GM04503 (cell line): ENCODE data around the gene FAM120B.

Experiments used
- DNase-seq: peaks from one replicate; pipeline ENCODE4 v3.0.0-alpha.2; 2012; ENCODE audit warnings: low read depth

Gene FAM120B

DNA sequence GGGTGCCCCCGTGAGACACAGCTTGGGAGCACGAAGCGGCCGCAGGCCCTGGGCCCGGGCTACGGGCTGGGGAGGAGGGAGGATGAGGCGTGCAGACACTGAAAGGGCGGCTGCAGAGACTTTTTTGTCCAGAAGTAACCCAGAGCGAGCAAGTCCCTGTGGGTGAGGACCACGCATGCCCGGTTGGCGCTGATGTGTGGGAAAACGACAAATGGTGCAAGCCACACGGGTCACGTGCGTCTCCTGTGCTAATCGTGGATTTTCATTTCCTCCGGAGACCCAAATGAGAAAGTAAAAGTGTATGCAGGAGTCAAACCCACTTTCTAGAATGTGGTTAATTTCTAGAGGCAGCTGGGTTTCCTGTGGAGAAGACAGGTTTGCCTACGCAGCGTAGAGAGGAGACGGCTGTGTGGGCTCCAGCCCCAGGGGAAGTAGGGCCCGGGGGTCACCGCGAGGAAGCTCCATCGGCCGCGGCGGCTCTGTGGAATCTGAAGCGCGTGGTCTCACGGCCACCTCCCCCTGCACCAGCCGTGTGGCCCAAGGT, 34.7 kb upstream of the FAM120B start:
- DNase-seq, result no peak

GRCh38 chr6:170272341-170273065, 34.1 kb upstream of the FAM120B start:
- no peak for DNase-seq

GRCh38 chr6:170273191-170273590, 33.4 kb upstream of the FAM120B start:
- DNase-seq, result no peak

- DNase-seq, result no peak
Measured at GRCh38 chr6:170273681-170274080, 32.9 kb upstream of the FAM120B start.

DNA sequence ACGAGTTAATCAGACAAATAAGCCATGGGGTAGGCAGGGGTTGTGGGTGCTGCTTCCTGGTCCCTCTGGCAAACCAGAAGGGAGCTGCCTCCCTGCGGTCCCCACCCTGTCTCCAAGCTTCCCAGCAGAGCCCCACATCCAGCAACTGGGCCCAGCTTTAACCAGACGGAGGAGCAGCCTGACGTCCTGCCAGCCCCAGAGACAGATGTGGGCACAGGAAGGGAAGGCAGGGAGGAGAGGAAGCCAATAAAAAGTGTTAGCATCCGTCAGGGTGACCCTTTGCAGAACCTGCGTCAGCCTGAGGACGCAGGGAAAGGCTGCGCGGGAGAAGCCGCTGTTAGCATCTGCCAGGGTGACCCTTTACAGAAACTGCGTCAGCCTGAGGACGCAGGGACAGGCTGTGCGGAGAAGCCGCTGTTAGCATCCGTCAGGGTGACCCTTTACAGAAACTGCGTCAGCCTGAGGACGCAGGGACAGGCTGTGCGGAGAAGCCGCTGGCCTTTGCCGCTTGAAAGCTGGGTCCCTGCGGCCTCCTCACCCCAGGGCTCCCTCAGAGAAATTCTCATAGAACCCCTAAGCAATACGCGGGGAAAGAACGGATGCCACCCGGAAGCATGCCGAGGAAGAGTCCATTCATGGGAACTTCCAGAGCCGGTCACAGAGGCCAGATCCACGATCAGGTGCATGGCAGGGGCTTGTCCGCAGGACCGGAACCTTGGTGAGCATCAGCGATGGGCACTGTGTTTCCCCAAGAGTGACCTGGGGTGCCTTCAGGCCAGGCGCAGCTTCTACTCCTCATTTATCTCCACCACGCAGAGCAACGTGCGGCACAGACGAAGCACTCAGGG, 31.6 kb upstream of the FAM120B start:
- DNase-seq, result no peak

GRCh38 chr6:170276369-170277057, 30.0 kb upstream of the FAM120B start:
- no peak for DNase-seq

DNA sequence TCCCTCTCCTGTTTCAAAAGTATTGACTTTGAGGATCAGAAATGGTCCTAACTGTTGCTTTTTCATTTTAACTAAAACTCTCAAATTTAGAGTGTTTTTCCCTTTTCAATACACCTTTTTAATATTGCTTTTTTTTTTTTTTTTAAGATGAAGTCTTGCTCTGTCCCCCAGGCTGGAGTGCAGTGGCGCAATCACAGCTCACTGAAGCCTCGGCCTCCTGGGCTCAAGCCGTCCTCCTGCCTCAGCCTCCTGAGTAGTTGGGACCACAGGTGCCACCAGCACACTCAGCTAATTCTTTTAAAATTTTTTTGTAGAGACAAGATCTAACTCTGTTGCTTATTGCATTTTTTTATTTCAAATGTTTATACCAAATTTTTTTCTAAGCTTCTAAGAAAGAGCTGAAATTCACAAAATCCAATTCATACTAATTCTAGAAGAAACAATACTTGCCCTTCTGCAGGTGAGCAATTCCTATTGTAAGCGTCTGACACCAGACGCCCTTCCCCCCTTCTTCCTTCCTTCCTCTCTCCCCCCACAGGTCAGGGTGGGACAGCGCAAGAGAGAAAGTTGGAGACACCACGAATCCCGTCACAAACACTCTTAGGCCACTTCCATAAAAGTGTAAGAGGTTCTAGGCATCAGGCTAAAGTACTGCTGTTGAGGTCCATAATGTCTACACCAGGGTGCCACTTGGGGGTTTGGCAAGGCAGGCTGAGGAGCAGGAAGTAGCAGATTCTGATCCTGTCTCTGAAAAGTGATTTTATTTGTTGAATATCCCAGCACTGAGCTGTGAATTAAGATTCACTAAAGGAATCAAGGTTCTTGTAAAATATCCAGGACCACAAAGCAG, 28.4 kb upstream of the FAM120B start:
- no peak for DNase-seq

DNA sequence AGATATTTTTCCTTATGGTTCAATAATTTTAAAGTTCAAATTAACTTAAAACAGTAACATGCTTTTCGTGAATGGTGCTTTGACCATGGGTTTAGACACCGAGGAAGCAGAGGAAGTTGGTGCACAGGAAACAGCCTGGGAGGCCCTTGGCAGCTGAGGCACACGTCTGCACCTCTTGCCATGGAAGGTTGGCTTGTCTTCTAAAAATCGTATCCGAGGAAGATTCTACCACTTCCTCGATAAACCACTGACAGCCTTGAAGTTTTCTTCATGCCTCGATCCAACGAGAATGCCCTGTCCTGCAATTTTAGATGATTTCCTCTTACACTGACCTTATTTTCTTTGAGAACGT, 27.8 kb upstream of the FAM120B start:
- no peak for DNase-seq

GRCh38 chr6:170279426-170279825, 27.1 kb upstream of the FAM120B start:
- no peak for DNase-seq

- no peak for DNase-seq
Measured at GRCh38 chr6:170279977-170280688, 26.4 kb upstream of the FAM120B start.

GRCh38 chr6:170280689-170281045, 25.9 kb upstream of the FAM120B start:
- no peak for DNase-seq

- DNase-seq, result no peak
Measured at GRCh38 chr6:170281331-170282292, 24.9 kb upstream of the FAM120B start.

DNA sequence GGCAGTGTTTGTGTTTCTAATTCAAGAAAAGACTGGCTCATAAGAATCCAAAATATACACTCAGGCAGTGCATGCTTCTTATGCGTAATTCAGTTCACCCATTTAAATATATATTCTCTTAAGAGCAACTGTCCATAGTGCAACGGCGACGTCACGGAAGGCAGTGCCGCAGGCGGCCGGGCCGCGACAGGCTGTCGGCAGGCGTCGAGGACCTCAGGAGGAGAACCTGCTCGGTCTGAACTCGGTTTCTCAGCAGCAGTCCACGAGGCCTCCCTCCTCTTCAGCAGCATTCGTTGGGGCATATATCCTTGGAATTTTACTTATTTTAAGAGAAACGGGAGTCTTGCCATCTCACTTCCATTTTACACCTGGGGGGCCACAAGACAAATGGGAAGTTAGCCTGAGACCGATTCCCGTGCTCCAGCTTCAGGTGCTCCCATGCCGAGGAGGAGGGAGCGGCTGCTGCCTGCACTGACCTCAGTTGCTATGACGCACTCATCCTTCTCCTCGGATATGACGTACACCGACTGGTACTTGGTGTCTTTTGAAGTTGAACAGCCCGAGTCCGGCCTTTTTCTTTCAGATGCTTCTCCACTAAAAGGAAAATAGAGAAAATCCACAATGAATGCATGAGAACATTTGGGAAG, 23.9 kb upstream of the FAM120B start:
- DNase-seq, result no peak

- DNase-seq, result no peak
Measured at GRCh38 chr6:170283212-170284081, 23.1 kb upstream of the FAM120B start.

DNA sequence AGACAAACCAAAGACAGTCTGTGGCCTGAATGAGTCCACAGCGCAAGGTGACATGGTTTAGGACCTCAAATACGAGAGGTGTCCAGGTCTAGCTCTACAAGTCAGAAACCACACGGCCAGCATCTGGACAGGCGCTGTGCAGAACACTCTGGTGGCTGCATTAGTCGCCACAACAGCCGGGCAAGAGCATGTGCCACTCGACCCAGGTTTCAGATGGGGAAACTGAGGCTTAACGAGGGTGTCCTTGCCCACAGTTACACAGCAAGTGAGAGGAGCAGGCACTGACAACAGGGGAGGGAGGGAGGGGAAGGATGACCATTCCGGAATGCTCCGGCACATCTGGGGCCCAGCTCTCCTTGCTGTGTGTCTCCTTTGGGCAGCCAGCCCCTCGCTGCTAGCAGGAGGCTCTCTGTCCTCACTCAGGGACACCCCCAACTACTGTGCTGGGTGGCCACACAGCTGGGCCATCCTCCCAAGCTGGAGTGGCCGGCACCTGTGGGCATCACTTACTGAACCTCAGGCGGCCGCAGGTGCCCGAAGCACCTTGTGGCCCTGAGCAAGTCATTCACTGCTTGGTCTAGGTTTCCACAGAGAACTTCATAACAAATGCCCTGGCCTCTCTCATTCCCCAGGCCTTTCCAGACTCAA, 22.3 kb upstream of the FAM120B start:
- DNase-seq, result no peak

DNA sequence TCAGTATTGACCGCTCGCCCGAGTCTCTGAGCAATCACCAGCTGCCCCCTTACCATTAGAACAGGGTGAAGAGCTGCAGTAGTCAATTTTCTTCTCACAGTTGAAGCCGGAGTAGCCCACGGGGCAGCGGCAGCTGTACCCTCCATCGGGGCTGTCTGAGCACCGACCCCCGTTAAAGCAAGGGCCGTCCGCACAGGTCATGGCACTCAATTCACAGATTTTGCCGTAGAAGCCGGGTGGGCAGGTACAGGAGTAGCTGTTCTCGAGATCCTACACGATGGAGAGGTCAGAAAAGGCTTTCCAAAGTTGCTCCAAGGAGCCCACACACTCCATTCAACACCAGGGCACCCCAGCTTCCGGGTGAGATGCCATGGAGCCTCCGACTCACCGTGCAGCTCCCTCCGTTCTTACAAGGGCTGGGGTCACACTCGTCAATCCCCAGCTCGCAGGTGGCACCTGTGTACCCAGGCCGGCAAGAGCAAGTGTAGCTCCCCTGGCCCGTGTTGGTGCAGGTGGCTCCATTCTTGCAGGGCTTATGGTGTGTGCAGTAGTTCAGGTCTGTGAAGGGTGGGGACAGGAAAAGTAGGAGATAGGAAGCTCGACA, 21.6 kb upstream of the FAM120B start:
- DNase-seq, result no peak

DNA sequence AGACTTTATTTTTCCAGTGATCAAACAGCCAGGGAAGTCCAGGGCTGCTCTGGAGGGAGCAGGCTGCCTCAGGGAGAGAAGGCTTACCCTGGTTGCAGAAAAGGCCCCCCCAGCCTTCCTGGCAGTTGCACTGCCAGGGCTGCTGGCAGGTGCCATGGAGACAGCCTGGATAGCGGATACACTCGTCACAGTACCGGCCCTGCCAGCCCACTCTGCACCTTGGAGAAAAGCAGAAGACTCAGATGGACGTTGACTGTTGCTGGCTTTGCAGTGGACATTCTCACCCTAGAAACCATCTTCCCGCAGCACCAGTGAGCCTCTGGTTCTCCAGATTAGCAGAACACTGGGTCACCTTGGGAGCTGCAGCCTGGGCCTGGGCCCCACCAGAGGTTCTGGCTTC, 21.1 kb upstream of the FAM120B start:
- no peak for DNase-seq
